Liver (tissue), 9 donors: ENCODE measurements around the gene C12orf57. TPM values are rescaled to one million over a fixed set of nuclear protein-coding genes. Genes with fewer than 3 reads are reported as not detected.

ENCODE experiments used
- DNase-seq: peaks from one replicate; pipeline ENCODE4 v3.0.0-alpha.2; 2017; ENCODE audit warnings: low spot score
- H3K27ac ChIP-seq, 2 donors: one replicate each; pipeline ENCODE4 v1.7.0; 2013; ENCODE audit warnings: inconsistent platforms in 2 of 2, low read length in 2 of 2, control low read depth in 1 of 2, low read depth in 1 of 2, mild to moderate bottlenecking in 1 of 2
- H3K27me3 ChIP-seq, 4 donors: one replicate each; pipeline versions ENCODE4 v1.6.1 to v1.7.0; 2013; ENCODE audit warnings: low read length in 3 of 4, inconsistent platforms in 1 of 4, mild to moderate bottlenecking in 1 of 4, moderate library complexity in 1 of 4; ENCODE audit not compliant: control insufficient read depth in 4 of 4, insufficient read depth in 4 of 4
- H3K36me3 ChIP-seq, 4 donors: one replicate each; pipeline versions ENCODE4 v1.6.1 to v1.7.0; 2013; ENCODE audit warnings: low read length in 3 of 4, mild to moderate bottlenecking in 3 of 4, low read depth in 1 of 4, moderate library complexity in 1 of 4; ENCODE audit not compliant: control insufficient read depth in 4 of 4, insufficient read depth in 3 of 4
- H3K4me1 ChIP-seq, 4 donors: one replicate each; pipeline versions ENCODE4 v1.6.1 to v1.7.0; 2013; ENCODE audit warnings: low read length in 3 of 4, mild to moderate bottlenecking in 3 of 4, moderate library complexity in 1 of 4; ENCODE audit not compliant: control insufficient read depth in 4 of 4, insufficient read depth in 4 of 4
- H3K4me3 ChIP-seq, 3 donors: one replicate each; pipeline versions ENCODE4 v1.6.1 to v1.7.0; 2013; ENCODE audit warnings: low read length in 3 of 3, control low read depth in 1 of 3, low read depth in 1 of 3, mild to moderate bottlenecking in 1 of 3
- H3K9ac ChIP-seq, 2 donors: one replicate each; pipeline ENCODE4 v1.7.0; 2013; ENCODE audit warnings: low read length in 2 of 2, mild to moderate bottlenecking in 2 of 2, moderate library complexity in 2 of 2, control low read depth in 1 of 2, low read depth in 1 of 2
- H3K9me3 ChIP-seq, 4 donors: one replicate each; pipeline versions ENCODE4 v1.6.1 to v1.7.0; 2013; ENCODE audit warnings: low read length in 3 of 4; ENCODE audit not compliant: control insufficient read depth in 4 of 4
- FOXA1 ChIP-seq: IDR thresholded peaks from 2 replicates; pipeline ENCODE4 v1.6.1; 2016; ENCODE audit warnings: antibody characterized with exemption
- GABPA ChIP-seq, 2 donors: IDR thresholded peaks in 1 of 2; conservative IDR thresholded peaks in 1 of 2; 2 replicates each; pipeline ENCODE4 v1.6.1; 2016; ENCODE audit warnings: antibody characterized with exemption in 2 of 2, mild to moderate bottlenecking in 1 of 2, moderate library complexity in 1 of 2
- HNF4A ChIP-seq, 2 donors: conservative IDR thresholded peaks; 2 replicates each; pipeline ENCODE4 v1.6.1; 2016; ENCODE audit warnings: antibody characterized with exemption in 2 of 2, mild to moderate bottlenecking in 2 of 2
- HNF4G ChIP-seq: IDR thresholded peaks from 2 replicates; pipeline ENCODE4 v1.6.1; 2016; ENCODE audit warnings: antibody characterized with exemption
- JUND ChIP-seq, 2 donors: IDR thresholded peaks; 2 replicates each; pipeline ENCODE4 v1.6.1; 2016; ENCODE audit warnings: antibody characterized with exemption in 2 of 2
- NR2F2 ChIP-seq: IDR thresholded peaks from 2 replicates; pipeline ENCODE4 v1.6.1; 2016; ENCODE audit warnings: antibody characterized with exemption
- RXRA ChIP-seq, 2 donors: IDR thresholded peaks; 2 replicates each; pipeline ENCODE4 v1.6.1; 2017 to 2018; ENCODE audit warnings: antibody characterized with exemption in 2 of 2, mild to moderate bottlenecking in 1 of 2
- SP1 ChIP-seq: IDR thresholded peaks from 2 replicates; pipeline ENCODE4 v1.6.1; 2018; ENCODE audit warnings: antibody characterized with exemption, mild to moderate bottlenecking
- TAF1 ChIP-seq: conservative IDR thresholded peaks from 2 replicates; pipeline ENCODE4 v1.6.1; 2016; ENCODE audit warnings: antibody characterized with exemption, mild to moderate bottlenecking
- YY1 ChIP-seq: IDR thresholded peaks from 2 replicates; pipeline ENCODE4 v1.6.1; 2016; ENCODE audit warnings: antibody characterized with exemption, mild to moderate bottlenecking
- WGBS: extraction: QIAGEN DNeasy Blood & Tissue Kit; methylation state at CpG from one replicate; pipeline ENCODE4 v1.1.7; 2013; 5-methylcytosine and 5-hydroxymethylcytosine counted together
- polyA plus RNA-seq, 2 donors: library from polyadenylated mRNA; stranded (reverse) in 1 of 2; unstranded in 1 of 2; fragments of 200-250 nt in 1 of 2; fragments of >200 nt in 1 of 2; fragmentation: Nextera tagmentation in 1 of 2; extraction: Ambion mirVana in 1 of 2; gene quantifications; one replicate each; pipeline versions ENCODE4 v1.2.1 to v1.2.3, GENCODE V29; 2013 to 2015
- total RNA-seq, 2 donors: library from RNA; depleted of rRNA; stranded (reverse); fragments of >200 nt; gene quantifications; one replicate each; pipeline ENCODE4 v1.2.3, GENCODE V29; 2014
- TF ChIP-seq, protein P1 (sequence below): IDR thresholded peaks from 2 replicates; pipeline ENCODE4 v1.6.1; 2016; ENCODE audit warnings: antibody characterized with exemption, mild to moderate bottlenecking
- TF ChIP-seq, protein P2 (sequence below): IDR thresholded peaks from 2 replicates; pipeline ENCODE4 v1.6.1; 2016; ENCODE audit warnings: antibody characterized with exemption
- TF ChIP-seq, protein P3 (sequence below): IDR thresholded peaks from 2 replicates; pipeline ENCODE4 v1.6.1; 2016; ENCODE audit warnings: antibody characterized with exemption
- TF ChIP-seq, protein P4 (sequence below): fragments of 150-350 bp; IDR thresholded peaks from 2 replicates; pipeline ENCODE4 v1.5.1; 2017; ENCODE audit warnings: improper control_type of control experiment, low read depth, low read length; ENCODE audit not compliant: missing input control
- TF ChIP-seq, protein P5 (sequence below): IDR thresholded peaks from 2 replicates; pipeline ENCODE4 v1.6.1; 2016; ENCODE audit warnings: antibody characterized with exemption
- donor health status: healthy.
- donor health status: healthy.
- donor health status: healthy.
- donor health status: healthy.
- donor health status: healthy.

C12orf57 gene
- total and polyA plus RNA-seq, 4 donors, result 49.2 to 193 (median 65.7) TPM

DNA sequence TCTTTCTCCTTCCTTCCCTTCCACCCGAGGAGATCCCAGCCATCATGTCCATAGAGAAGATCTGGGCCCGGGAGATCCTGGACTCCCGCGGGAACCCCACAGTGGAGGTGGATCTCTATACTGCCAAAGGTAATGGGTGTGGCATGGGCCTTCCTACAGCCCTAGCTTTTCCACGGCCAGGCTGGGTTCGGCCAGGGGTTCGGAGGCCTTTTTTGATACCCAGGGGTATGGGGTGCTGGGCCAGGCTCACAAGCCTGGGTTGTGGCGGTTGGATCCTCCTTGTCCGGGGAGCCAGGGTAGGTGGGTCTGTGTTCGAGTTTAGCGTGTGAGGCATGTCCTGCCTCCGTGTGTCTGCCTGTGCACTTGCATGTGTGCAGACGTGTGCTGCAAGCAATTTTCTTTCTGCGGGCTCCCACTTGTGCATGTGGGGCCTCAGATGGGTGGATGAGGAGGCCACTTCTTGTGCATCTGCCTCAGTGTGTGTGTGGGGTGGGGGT, 28.0 kb upstream of the C12orf57 start:
- DNase-seq, result no peak
- WGBS, result 77% methylated on average over 14 of the region's 14 CpGs
- Histone ChIP-seq H3K9ac (no peak overlapping the region), H3K4me1 (peaks cover 3 to 13% (median 5%) of the 10 kb centered on the region in 4 donors), H3K27ac (no peak overlapping the region), H3K9me3 (no peaks in the 10 kb centered on the region), H3K4me3 (no peak overlapping the region), H3K27me3 (peaks cover 0 to 6% (median 0%) of the 10 kb centered on the region in 4 donors), H3K36me3 (no peaks in the 10 kb centered on the region)
- TF ChIP-seq HNF4A (conservative IDR thresholded peaks at IDR 0.05) (no peak), FOXA1 (no peak)
- TF ChIP-seq, protein P1, sequence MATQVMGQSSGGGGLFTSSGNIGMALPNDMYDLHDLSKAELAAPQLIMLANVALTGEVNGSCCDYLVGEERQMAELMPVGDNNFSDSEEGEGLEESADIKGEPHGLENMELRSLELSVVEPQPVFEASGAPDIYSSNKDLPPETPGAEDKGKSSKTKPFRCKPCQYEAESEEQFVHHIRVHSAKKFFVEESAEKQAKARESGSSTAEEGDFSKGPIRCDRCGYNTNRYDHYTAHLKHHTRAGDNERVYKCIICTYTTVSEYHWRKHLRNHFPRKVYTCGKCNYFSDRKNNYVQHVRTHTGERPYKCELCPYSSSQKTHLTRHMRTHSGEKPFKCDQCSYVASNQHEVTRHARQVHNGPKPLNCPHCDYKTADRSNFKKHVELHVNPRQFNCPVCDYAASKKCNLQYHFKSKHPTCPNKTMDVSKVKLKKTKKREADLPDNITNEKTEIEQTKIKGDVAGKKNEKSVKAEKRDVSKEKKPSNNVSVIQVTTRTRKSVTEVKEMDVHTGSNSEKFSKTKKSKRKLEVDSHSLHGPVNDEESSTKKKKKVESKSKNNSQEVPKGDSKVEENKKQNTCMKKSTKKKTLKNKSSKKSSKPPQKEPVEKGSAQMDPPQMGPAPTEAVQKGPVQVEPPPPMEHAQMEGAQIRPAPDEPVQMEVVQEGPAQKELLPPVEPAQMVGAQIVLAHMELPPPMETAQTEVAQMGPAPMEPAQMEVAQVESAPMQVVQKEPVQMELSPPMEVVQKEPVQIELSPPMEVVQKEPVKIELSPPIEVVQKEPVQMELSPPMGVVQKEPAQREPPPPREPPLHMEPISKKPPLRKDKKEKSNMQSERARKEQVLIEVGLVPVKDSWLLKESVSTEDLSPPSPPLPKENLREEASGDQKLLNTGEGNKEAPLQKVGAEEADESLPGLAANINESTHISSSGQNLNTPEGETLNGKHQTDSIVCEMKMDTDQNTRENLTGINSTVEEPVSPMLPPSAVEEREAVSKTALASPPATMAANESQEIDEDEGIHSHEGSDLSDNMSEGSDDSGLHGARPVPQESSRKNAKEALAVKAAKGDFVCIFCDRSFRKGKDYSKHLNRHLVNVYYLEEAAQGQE, result no peak
- TF ChIP-seq, protein P2, sequence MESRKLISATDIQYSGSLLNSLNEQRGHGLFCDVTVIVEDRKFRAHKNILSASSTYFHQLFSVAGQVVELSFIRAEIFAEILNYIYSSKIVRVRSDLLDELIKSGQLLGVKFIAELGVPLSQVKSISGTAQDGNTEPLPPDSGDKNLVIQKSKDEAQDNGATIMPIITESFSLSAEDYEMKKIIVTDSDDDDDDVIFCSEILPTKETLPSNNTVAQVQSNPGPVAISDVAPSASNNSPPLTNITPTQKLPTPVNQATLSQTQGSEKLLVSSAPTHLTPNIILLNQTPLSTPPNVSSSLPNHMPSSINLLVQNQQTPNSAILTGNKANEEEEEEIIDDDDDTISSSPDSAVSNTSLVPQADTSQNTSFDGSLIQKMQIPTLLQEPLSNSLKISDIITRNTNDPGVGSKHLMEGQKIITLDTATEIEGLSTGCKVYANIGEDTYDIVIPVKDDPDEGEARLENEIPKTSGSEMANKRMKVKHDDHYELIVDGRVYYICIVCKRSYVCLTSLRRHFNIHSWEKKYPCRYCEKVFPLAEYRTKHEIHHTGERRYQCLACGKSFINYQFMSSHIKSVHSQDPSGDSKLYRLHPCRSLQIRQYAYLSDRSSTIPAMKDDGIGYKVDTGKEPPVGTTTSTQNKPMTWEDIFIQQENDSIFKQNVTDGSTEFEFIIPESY, result no peak

DNA sequence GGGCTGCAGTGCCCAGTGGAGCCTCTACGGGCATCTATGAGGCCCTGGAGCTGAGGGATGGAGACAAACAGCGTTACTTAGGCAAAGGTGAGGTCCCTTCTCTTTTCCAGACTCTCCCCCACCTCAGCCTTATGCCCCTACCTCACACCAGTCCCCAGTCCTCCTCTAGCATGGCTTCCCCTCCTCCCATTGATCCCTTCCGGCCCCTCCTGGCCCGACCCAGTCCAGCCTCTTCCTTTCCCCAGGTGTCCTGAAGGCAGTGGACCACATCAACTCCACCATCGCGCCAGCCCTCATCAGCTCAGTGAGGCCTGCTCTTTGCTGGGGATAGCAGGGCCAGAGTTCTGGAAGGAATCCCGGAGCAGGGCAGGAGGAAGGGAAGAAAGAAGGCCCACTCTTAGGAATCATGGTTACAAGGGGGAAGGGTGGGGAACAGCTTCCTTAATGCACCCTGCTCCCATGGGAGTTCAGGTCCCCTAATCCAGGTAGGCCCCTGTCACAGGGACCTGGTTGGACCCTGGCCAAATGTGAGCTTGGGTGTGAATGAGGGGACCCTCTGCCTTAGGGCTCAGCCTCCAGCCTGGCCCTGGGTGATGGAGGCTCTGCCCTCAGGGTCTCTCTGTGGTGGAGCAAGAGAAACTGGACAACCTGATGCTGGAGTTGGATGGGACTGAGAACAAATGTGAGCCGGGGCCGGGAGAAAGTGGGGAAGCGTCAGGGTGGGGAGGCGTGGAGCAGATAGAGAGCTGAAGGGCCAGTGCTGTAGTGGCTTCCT, 27.2 kb upstream of the C12orf57 start:
- no peaks in the 10 kb centered on the region for H3K9me3 ChIP-seq
- no peak overlapping the region for H3K9ac ChIP-seq
- H3K27me3 ChIP-seq, result peaks cover 0 to 6% (median 0%) of the 10 kb centered on the region in 4 donors
- WGBS, result 95% methylated on average over 11 of the region's 11 CpGs
- peaks cover 3 to 13% (median 5%) of the 10 kb centered on the region in 4 donors for H3K4me1 ChIP-seq
- H3K4me3 ChIP-seq, result no peak overlapping the region
- no peak overlapping the region for H3K27ac ChIP-seq
- H3K36me3 ChIP-seq, result no peaks in the 10 kb centered on the region
- DNase-seq, result no peak
- no peak for TF ChIP-seq TAF1
- TF ChIP-seq, protein P3, sequence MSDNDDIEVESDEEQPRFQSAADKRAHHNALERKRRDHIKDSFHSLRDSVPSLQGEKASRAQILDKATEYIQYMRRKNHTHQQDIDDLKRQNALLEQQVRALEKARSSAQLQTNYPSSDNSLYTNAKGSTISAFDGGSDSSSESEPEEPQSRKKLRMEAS, result no peak
- TF ChIP-seq, protein P4, sequence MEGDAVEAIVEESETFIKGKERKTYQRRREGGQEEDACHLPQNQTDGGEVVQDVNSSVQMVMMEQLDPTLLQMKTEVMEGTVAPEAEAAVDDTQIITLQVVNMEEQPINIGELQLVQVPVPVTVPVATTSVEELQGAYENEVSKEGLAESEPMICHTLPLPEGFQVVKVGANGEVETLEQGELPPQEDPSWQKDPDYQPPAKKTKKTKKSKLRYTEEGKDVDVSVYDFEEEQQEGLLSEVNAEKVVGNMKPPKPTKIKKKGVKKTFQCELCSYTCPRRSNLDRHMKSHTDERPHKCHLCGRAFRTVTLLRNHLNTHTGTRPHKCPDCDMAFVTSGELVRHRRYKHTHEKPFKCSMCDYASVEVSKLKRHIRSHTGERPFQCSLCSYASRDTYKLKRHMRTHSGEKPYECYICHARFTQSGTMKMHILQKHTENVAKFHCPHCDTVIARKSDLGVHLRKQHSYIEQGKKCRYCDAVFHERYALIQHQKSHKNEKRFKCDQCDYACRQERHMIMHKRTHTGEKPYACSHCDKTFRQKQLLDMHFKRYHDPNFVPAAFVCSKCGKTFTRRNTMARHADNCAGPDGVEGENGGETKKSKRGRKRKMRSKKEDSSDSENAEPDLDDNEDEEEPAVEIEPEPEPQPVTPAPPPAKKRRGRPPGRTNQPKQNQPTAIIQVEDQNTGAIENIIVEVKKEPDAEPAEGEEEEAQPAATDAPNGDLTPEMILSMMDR, result no peak
- no peak for TF ChIP-seq NR2F2
- TF ChIP-seq, protein P2, result no peak
- TF ChIP-seq SP1, result no peak
- TF ChIP-seq, protein P1, result no peak
- TF ChIP-seq RXRA (IDR thresholded peaks at IDR 0.05), result no peak
- no peak for TF ChIP-seq YY1
- no peak for TF ChIP-seq JUND (IDR thresholded peaks at IDR 0.05)
- TF ChIP-seq GABPA (IDR thresholded peaks at IDR 0.05 in 1 of 2, conservative IDR thresholded peaks at IDR 0.05 in 1 of 2), result no peak
- no peak for TF ChIP-seq FOXA1
- TF ChIP-seq HNF4G, result no peak
- TF ChIP-seq, protein P5, sequence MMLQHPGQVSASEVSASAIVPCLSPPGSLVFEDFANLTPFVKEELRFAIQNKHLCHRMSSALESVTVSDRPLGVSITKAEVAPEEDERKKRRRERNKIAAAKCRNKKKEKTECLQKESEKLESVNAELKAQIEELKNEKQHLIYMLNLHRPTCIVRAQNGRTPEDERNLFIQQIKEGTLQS, result no peak
